ENCODE data around the gene NEDD4. TPM values are rescaled to one million over a fixed set of nuclear protein-coding genes. Genes with fewer than 3 reads are reported as not detected.
A peak's percentile ranks its signal among the peaks of the same experiment; 100 is the strongest.
"Not testable (repeated sequence)": the region's sequence is repeated elsewhere in the genome, so short reads cannot be mapped to it uniquely, and the experiment has no call there.

NEDD4 gene
- polyA plus RNA-seq, 4 donors, result 5.6 to 24.0 (median 8.9) TPM

DNA sequence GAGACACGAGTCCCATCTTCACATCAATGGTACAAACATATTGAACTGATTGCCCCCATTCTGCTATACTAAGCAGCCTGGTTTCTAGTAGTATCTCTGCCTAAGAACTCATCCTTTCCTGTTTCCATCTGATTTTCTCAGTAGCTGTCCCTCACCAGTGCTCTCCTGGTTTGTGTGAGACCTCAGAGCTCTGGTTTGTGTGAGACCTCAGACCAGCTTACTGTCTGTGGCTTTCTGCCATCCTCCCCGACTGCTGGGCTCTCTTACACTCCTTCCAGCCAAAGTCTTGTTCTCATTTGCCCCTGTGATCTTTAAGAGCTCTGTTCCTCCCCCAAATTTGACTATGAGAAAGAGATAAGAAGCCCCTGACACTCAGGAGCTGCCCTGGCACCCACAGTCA lies 41.1 kb upstream of the NEDD4 start:
- H3K9me3 ChIP-seq (ENCODE audit: control insufficient read depth in 2 of 2, insufficient read depth in 1 of 2, low read depth in 1 of 2, low read length in 1 of 2), result no peaks in the 10 kb centered on the region
- peaks cover 0 to 10% (median 0%) of the 10 kb centered on the region in 3 donors for H3K4me1 ChIP-seq (ENCODE audit: control insufficient read depth in 3 of 3, insufficient read depth in 2 of 3, low read depth in 1 of 3, low read length in 2 of 3)
- no peak for FAIRE-seq
- H3K36me3 ChIP-seq (ENCODE audit: control insufficient read depth in 3 of 3, insufficient read depth in 2 of 3, low read depth in 1 of 3, low read length in 3 of 3), result no peaks in the 10 kb centered on the region
- WGBS, 3 donors, result 44 to 81% (median 71%) methylated on average over 2 of the region's 2 CpGs
- DNase-seq, result no peak
- H3K27ac ChIP-seq (ENCODE audit: low read depth in 1 of 3, low read length in 2 of 3), result no peak overlapping the region
- no peaks in the 10 kb centered on the region for H3K27me3 ChIP-seq (ENCODE audit: control insufficient read depth in 3 of 3, insufficient read depth in 3 of 3, low read length in 3 of 3)
- no peak overlapping the region for H3K4me3 ChIP-seq (ENCODE audit: low read depth in 1 of 3, low read length in 3 of 3)

DNA sequence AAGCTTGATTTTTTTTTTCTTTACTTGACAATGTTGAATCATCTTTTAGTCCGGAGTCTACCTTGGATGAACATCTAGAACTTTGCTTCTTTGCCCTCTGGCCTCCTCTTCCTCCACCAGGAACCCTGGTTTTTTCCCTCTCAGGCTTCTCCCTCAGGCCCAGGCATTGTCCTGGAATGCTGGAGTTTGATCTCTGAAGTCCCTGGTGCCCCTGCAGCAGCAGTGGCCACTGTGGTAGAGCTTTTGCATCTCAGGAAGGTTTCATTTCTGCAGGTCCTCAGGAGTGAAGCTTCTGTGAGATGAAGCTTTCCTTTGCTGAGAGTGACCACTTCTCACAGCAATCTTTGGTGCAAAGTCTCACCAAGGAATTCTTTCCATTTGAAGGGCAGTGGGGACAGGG lies 39.0 kb upstream of the NEDD4 start:
- H3K9me3 ChIP-seq (ENCODE audit: control insufficient read depth in 2 of 2, insufficient read depth in 1 of 2, low read depth in 1 of 2, low read length in 1 of 2), result no peaks in the 10 kb centered on the region
- no peak overlapping the region for H3K4me3 ChIP-seq (ENCODE audit: low read depth in 1 of 3, low read length in 3 of 3)
- peak overlapping the region in 1 of 3 donors; percentile 48 for H3K27ac ChIP-seq (ENCODE audit: low read depth in 1 of 3, low read length in 2 of 3)
- H3K27me3 ChIP-seq (ENCODE audit: control insufficient read depth in 3 of 3, insufficient read depth in 3 of 3, low read length in 3 of 3), result no peaks in the 10 kb centered on the region
- FAIRE-seq (no peak), DNase-seq (peak; percentile 20 to 59)
- peaks cover 0 to 6% (median 0%) of the 10 kb centered on the region in 3 donors for H3K4me1 ChIP-seq (ENCODE audit: control insufficient read depth in 3 of 3, insufficient read depth in 2 of 3, low read depth in 1 of 3, low read length in 2 of 3)
- no peaks in the 10 kb centered on the region for H3K36me3 ChIP-seq (ENCODE audit: control insufficient read depth in 3 of 3, insufficient read depth in 2 of 3, low read depth in 1 of 3, low read length in 3 of 3)
- WGBS, 3 donors, result 83 to 94% (median 85%) methylated on average over 1 of the region's 1 CpG

DNA sequence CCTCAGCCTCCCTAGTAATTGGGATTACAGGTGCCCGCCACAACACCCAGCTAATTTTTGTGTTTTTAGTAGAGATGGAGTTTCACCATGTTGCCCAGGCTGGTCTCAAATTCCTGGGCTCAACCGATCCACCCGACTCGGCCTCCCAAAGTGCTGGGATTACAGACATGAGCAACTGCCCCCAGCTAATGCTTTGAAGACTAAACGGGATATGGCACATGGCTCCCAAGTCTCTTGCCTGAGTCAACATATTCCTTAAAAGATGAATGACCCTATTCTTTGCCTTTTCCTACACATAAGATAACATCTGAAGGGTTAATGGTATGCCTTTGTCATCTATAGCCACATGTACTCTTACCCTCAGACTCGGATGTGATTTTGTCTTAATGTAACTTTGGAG lies 38.4 kb upstream of the NEDD4 start:
- WGBS, 3 donors, result 88 to 89% (median 88%) methylated on average over 6 of the region's 6 CpGs
- peaks cover 0 to 6% (median 0%) of the 10 kb centered on the region in 3 donors for H3K4me1 ChIP-seq (ENCODE audit: control insufficient read depth in 3 of 3, insufficient read depth in 2 of 3, low read depth in 1 of 3, low read length in 2 of 3)
- FAIRE-seq (no peak), DNase-seq (no peak)
- no peak overlapping the region for H3K4me3 ChIP-seq (ENCODE audit: low read depth in 1 of 3, low read length in 3 of 3)
- no peaks in the 10 kb centered on the region for H3K27me3 ChIP-seq (ENCODE audit: control insufficient read depth in 3 of 3, insufficient read depth in 3 of 3, low read length in 3 of 3)
- H3K36me3 ChIP-seq (ENCODE audit: control insufficient read depth in 3 of 3, insufficient read depth in 2 of 3, low read depth in 1 of 3, low read length in 3 of 3), result no peaks in the 10 kb centered on the region
- peak overlapping the region in 1 of 3 donors; percentile 48 for H3K27ac ChIP-seq (ENCODE audit: low read depth in 1 of 3, low read length in 2 of 3)
- H3K9me3 ChIP-seq (ENCODE audit: control insufficient read depth in 2 of 2, insufficient read depth in 1 of 2, low read depth in 1 of 2, low read length in 1 of 2), result no peaks in the 10 kb centered on the region

DNA sequence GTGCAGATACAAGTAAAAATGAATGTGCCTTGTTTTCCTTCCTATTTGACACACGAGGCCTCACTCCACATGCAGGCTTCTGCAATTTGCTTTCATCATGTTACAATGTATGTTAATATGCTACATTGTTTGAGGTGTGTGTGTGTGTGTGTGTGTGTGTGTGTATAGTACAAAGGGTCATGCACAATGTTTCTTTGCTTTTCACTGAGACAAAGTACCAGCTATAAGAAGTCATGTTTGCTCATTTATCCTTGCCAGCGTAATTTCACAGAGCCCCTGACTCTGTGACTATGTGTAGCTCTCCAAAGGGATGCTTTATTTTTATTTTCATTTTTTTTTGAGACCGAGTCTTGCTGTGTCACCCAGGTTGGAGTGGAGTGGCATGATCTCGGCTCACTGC lies 38.0 kb upstream of the NEDD4 start:
- Histone ChIP-seq H3K27ac (ENCODE audit: low read depth in 1 of 3, low read length in 2 of 3) (no peak overlapping the region), H3K9me3 (ENCODE audit: control insufficient read depth in 2 of 2, insufficient read depth in 1 of 2, low read depth in 1 of 2, low read length in 1 of 2) (no peaks in the 10 kb centered on the region)

DNA sequence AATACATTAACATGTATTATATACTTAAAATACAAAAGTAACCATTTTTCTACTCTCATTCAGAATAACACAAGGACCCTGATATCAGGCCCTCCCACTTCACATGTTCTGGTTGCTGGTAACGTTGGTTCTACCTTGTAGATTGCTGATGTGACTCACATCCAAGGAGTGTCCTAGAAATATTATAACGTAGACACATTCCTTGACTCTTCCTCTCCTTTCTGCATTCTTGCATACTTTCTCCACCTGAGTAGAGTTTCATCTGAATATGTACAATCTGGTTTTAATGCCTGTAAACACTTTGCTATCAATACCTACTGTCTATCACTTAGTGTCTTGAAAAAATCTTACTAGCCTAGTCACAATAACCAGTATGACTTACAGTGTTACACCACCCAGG lies 35.0 kb upstream of the NEDD4 start:
- H3K36me3 ChIP-seq (ENCODE audit: control insufficient read depth in 3 of 3, insufficient read depth in 2 of 3, low read depth in 1 of 3, low read length in 3 of 3), result no peaks in the 10 kb centered on the region
- DNase-seq, result no peak
- H3K4me3 ChIP-seq (ENCODE audit: low read depth in 1 of 3, low read length in 3 of 3), result no peak overlapping the region
- no peak overlapping the region for H3K27ac ChIP-seq (ENCODE audit: low read depth in 1 of 3, low read length in 2 of 3)
- 82 to 91% (median 87%) methylated on average over 2 of the region's 2 CpGs for WGBS, 3 donors
- no peaks in the 10 kb centered on the region for H3K27me3 ChIP-seq (ENCODE audit: control insufficient read depth in 3 of 3, insufficient read depth in 3 of 3, low read length in 3 of 3)
- FAIRE-seq, result no peak
- peaks cover 0 to 6% (median 0%) of the 10 kb centered on the region in 3 donors for H3K4me1 ChIP-seq (ENCODE audit: control insufficient read depth in 3 of 3, insufficient read depth in 2 of 3, low read depth in 1 of 3, low read length in 2 of 3)
- no peaks in the 10 kb centered on the region for H3K9me3 ChIP-seq (ENCODE audit: control insufficient read depth in 2 of 2, insufficient read depth in 1 of 2, low read depth in 1 of 2, low read length in 1 of 2)

More for the DNA sequence above, 38.0 kb upstream of the NEDD4 start:
- H3K36me3 ChIP-seq (ENCODE audit: control insufficient read depth in 3 of 3, insufficient read depth in 2 of 3, low read depth in 1 of 3, low read length in 3 of 3), result no peaks in the 10 kb centered on the region
- H3K27me3 ChIP-seq (ENCODE audit: control insufficient read depth in 3 of 3, insufficient read depth in 3 of 3, low read length in 3 of 3), result no peaks in the 10 kb centered on the region
- DNase-seq, result no peak
- no peak for FAIRE-seq
- peaks cover 0 to 6% (median 0%) of the 10 kb centered on the region in 3 donors for H3K4me1 ChIP-seq (ENCODE audit: control insufficient read depth in 3 of 3, insufficient read depth in 2 of 3, low read depth in 1 of 3, low read length in 2 of 3)
- 80 to 87% (median 82%) methylated on average over 4 of the region's 4 CpGs for WGBS, 3 donors
- no peak overlapping the region for H3K4me3 ChIP-seq (ENCODE audit: low read depth in 1 of 3, low read length in 3 of 3)

DNA sequence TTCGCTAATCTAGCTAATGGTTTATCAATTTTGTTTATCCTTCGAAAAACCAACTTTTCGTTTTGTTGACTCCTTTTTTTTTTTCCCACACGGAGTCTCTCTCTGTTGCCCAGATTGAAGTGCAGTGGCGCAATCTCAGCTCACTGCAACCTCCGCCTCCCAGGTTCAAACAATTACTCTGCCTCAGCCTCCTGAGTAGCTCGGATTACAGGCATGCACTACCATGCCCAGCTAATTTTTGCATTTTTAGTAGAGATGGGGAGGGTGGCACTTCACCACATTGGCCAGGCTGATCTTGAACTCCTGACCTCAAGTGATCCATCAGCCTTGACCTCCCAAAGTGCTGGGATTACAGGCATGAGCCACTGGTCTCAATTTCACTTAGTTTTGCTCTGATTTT lies 29.7 kb upstream of the NEDD4 start:
- not testable (repeated sequence) for FAIRE-seq; H3K4me3 ChIP-seq (ENCODE audit: low read depth in 1 of 3, low read length in 3 of 3); H3K36me3 ChIP-seq (ENCODE audit: control insufficient read depth in 3 of 3, insufficient read depth in 2 of 3, low read depth in 1 of 3, low read length in 3 of 3); H3K9me3 ChIP-seq (ENCODE audit: control insufficient read depth in 2 of 2, insufficient read depth in 1 of 2, low read depth in 1 of 2, low read length in 1 of 2); H3K27ac ChIP-seq (ENCODE audit: low read depth in 1 of 3, low read length in 2 of 3); H3K4me1 ChIP-seq (ENCODE audit: control insufficient read depth in 3 of 3, insufficient read depth in 2 of 3, low read depth in 1 of 3, low read length in 2 of 3); DNase-seq; H3K27me3 ChIP-seq (ENCODE audit: control insufficient read depth in 3 of 3, insufficient read depth in 3 of 3, low read length in 3 of 3)
- 90 to 94% (median 90%) methylated on average over 7 of the region's 7 CpGs for WGBS, 3 donors

DNA sequence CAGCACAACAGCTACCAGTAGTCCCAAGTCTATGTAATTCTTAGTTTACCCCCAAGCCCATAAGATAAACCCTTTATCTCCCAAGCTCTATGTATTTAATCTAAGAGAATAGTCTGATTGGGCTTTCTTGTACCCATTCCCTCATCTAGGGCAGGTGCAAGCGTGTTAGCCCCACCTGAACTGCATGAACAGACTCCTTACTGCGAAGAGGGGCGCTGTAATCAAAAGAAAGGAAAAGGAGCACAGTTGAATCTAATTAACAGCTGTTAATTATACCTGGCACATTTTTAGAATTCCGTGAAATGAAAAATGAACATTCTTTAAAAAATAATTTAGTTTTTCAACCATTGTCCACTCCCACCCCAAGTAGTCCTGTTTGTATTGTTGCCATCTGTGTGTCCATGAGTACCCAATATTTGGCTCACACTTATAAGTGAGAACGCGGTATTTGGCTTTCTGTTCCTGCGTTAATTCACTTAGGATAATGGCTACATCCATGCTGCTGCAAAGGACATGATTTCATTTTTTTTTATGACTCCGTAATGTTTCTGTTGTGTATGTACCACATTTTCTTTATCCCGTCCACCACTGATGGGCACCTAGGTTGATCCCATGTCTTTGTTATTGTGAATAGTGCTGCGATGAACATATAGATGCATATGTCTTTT lies 26.5 kb upstream of the NEDD4 start:
- no peak overlapping the region for H3K27ac ChIP-seq (ENCODE audit: low read depth in 1 of 3, low read length in 2 of 3)
- WGBS, 3 donors, result 91 to 96% (median 95%) methylated on average over 10 of the region's 10 CpGs
- no peak overlapping the region for H3K4me3 ChIP-seq (ENCODE audit: low read depth in 1 of 3, low read length in 3 of 3)
- no peaks in the 10 kb centered on the region for H3K4me1 ChIP-seq (ENCODE audit: control insufficient read depth in 3 of 3, insufficient read depth in 2 of 3, low read depth in 1 of 3, low read length in 2 of 3)
- H3K36me3 ChIP-seq (ENCODE audit: control insufficient read depth in 3 of 3, insufficient read depth in 2 of 3, low read depth in 1 of 3, low read length in 3 of 3), result no peaks in the 10 kb centered on the region
- peaks cover 0 to under 1% of the 10 kb centered on the region in 2 donors for H3K9me3 ChIP-seq (ENCODE audit: control insufficient read depth in 2 of 2, insufficient read depth in 1 of 2, low read depth in 1 of 2, low read length in 1 of 2)
- FAIRE-seq (no peak), DNase-seq (no peak)
- no peaks in the 10 kb centered on the region for H3K27me3 ChIP-seq (ENCODE audit: control insufficient read depth in 3 of 3, insufficient read depth in 3 of 3, low read length in 3 of 3)

DNA sequence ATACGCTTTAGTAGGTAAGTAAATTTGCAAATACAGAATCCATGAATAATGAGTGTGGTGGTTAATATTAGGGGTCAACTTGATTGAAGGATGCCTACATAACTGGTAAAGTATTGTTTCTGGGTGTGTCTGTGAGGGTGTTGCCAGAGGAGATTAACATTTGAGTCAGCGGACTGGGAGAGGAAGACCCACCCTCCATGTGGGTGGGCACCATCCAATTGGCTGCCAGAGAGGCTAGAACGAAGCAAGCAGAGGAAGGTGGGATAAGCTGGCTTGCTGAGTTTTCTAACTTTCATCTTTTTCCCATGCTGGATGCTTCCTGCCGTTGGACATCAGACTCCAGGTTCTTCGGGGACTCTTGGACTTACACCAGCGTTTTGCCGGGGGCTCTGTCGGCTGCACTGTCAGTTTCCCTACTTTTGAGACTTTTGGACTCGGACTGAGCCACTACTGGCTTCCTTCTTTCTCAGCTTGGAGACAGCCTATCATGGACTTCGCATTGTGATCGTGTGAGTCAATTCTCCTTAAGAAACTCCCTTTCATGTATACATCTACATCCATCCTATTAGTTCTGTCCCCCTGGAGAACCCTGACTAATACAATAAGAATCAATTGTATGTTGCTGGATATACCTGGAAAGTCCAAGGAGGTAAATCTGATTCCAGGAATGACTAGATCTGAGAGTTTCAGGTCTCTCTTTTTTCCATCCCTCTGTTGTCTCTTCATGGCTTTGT lies 25.8 kb upstream of the NEDD4 start:
- peaks cover 0 to 6% of the 10 kb centered on the region in 2 donors for H3K9me3 ChIP-seq (ENCODE audit: control insufficient read depth in 2 of 2, insufficient read depth in 1 of 2, low read depth in 1 of 2, low read length in 1 of 2)
- no peaks in the 10 kb centered on the region for H3K27me3 ChIP-seq (ENCODE audit: control insufficient read depth in 3 of 3, insufficient read depth in 3 of 3, low read length in 3 of 3)
- no peak for DNase-seq
- no peaks in the 10 kb centered on the region for H3K36me3 ChIP-seq (ENCODE audit: control insufficient read depth in 3 of 3, insufficient read depth in 2 of 3, low read depth in 1 of 3, low read length in 3 of 3)
- WGBS, 3 donors, result 82 to 89% (median 82%) methylated on average over 11 of the region's 11 CpGs
- FAIRE-seq, result no peak
- H3K27ac ChIP-seq (ENCODE audit: low read depth in 1 of 3, low read length in 2 of 3), result no peak overlapping the region
- no peaks in the 10 kb centered on the region for H3K4me1 ChIP-seq (ENCODE audit: control insufficient read depth in 3 of 3, insufficient read depth in 2 of 3, low read depth in 1 of 3, low read length in 2 of 3)
- H3K4me3 ChIP-seq (ENCODE audit: low read depth in 1 of 3, low read length in 3 of 3), result no peak overlapping the region
